ENCODE results near the gene SLC66A2. TPM values are rescaled to one million over a fixed set of nuclear protein-coding genes. Genes with fewer than 3 reads are reported as not detected.
A peak's percentile ranks its signal among the peaks of the same experiment; 100 is the strongest.

The SLC66A2 gene
- total and polyA plus RNA-seq, 12 donors, result 21.4 to 32.3 (median 25.6) TPM

DNA sequence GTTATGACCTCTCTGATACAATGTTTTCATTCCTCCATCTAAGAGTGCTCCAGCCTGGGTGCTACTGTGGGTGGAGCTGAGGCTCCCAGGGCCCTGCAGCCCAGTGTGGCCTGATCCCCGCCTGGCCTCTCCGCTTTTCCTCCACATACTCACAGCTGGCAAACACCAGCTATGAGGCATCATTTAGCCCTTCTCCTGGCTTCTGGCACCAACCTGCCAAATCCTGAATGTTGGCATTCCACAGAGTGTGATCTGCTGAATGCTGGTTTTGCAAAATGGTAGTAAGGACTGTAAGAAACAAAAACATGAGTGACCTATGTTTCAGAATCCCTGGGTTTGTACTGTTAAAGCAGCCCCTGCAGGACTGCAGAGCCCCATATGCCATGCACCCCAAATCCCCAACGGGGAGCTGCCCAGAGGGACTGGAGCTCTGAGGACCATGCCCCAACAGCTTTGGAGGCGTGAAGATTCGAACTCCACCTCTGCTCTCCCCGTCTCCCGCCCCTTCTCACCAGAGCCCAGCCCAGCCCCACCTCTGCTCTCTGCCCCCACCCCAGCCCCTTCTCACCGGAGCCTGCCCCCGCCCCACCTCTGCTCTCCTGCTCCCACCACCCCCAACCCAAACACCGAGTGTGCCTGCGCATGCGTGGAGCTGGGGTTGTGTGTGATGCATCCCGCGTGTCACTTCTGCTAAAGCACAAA is 4.2 kb downstream of the SLC66A2 start:
- TF ChIP-seq, protein P1, sequence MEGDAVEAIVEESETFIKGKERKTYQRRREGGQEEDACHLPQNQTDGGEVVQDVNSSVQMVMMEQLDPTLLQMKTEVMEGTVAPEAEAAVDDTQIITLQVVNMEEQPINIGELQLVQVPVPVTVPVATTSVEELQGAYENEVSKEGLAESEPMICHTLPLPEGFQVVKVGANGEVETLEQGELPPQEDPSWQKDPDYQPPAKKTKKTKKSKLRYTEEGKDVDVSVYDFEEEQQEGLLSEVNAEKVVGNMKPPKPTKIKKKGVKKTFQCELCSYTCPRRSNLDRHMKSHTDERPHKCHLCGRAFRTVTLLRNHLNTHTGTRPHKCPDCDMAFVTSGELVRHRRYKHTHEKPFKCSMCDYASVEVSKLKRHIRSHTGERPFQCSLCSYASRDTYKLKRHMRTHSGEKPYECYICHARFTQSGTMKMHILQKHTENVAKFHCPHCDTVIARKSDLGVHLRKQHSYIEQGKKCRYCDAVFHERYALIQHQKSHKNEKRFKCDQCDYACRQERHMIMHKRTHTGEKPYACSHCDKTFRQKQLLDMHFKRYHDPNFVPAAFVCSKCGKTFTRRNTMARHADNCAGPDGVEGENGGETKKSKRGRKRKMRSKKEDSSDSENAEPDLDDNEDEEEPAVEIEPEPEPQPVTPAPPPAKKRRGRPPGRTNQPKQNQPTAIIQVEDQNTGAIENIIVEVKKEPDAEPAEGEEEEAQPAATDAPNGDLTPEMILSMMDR (IDR thresholded peaks at IDR 0.05), result no peak
- 91 to 95% methylated on average over 14 of the region's 14 CpGs for WGBS, 2 donors
- intact Hi-C loops (cut with DNase I), result loop anchor here in 1 of 10 donors (10.0 kb wide), 1 partner anchor 88 kb away; the partner anchor contains the start of gene RBFA
- H3K27me3 ChIP-seq, result no peaks in the 10 kb centered on the region
- DNase-seq (no peak), ATAC-seq (no peak)
- peak overlapping the region in 1 of 10 donors; percentile 6 for H3K27ac ChIP-seq
- peaks cover 0 to 45% (median 11%) of the 10 kb centered on the region in 9 donors for H3K36me3 ChIP-seq
- H3K9me3 ChIP-seq, result no peaks in the 10 kb centered on the region
- H3K4me1 ChIP-seq, result peaks cover 10 to 82% (median 64%) of the 10 kb centered on the region in 9 donors
- no peak overlapping the region for H3K4me3 ChIP-seq

GRCh38 chr18:79945118-79946042 is 6.1 kb downstream of the SLC66A2 start:
- Histone ChIP-seq H3K4me1 (peaks cover 10 to 93% (median 57%) of the 10 kb centered on the region in 9 donors), H3K36me3 (peaks cover 0 to 63% (median 18%) of the 10 kb centered on the region in 9 donors), H3K27me3 (no peaks in the 10 kb centered on the region), H3K4me3 (no peak overlapping the region), H3K9me3 (no peaks in the 10 kb centered on the region), H3K27ac (no peak overlapping the region)
- WGBS, 2 donors, result 71 to 74% methylated on average over 17 of the region's 17 CpGs
- TF ChIP-seq, protein P1 (IDR thresholded peaks at IDR 0.05), result no peak
- ATAC-seq (peak in 1 of 8 donors; percentile 26), DNase-seq (no peak)
- intact Hi-C loops (cut with DNase I), result loop anchor here in 1 of 10 donors (10.0 kb wide), 1 partner anchor 89 kb away; the partner anchor contains the start of gene RBFA

- Histone ChIP-seq H3K4me3 (no peak overlapping the region), H3K27me3 (no peaks in the 10 kb centered on the region), H3K27ac (no peak overlapping the region), H3K9me3 (no peaks in the 10 kb centered on the region), H3K36me3 (peaks cover 0 to 70% (median 18%) of the 10 kb centered on the region in 9 donors), H3K4me1 (peaks cover 10 to 86% (median 52%) of the 10 kb centered on the region in 9 donors)
- 74 to 86% methylated on average over 3 of the region's 3 CpGs for WGBS, 2 donors
- intact Hi-C loops (cut with DNase I), result loop anchor here in 1 of 10 donors (10.0 kb wide), 1 partner anchor 90 kb away; the partner anchor contains the start of gene RBFA
- ATAC-seq, result no peak
- TF ChIP-seq, protein P1 (IDR thresholded peaks at IDR 0.05), result no peak
- no peak for DNase-seq
Measured at GRCh38 chr18:79944746-79945117, 6.7 kb downstream of the SLC66A2 start.

DNA sequence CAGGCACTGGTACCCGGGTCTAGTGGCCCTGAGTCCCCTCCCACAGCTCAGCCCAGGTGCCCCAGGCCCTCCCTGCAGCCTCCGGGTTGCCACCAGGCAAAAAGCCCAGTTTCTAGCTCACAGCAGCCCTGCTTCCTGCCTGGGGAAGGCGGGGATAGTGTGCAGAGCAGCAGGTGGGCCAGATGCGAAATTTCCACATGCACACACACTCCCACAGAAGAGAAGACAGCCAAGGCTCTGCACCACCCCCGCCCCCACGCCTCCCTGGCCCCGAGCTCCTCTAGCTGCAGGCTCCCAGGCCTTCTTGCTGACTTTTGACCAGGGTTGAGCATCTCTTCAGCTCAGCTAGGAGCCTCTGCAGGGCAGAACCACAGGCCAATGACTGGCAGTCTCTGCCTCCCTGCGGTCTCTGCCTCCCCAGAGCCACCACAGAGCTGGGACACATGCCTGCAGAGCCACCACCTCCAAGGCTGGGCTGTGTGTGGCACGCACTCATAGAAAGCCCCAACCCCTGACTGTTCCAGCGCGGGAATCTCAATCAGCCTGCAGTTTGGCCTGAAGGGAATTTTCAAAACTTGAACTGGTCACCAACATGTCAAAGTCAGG is 7.2 kb downstream of the SLC66A2 start:
- no peaks in the 10 kb centered on the region for H3K9me3 ChIP-seq
- peak in 4 of 8 donors; percentile 5 to 21 (median 20) for ATAC-seq
- H3K27ac ChIP-seq, result no peak overlapping the region
- 65 to 66% methylated on average over 11 of the region's 11 CpGs for WGBS, 2 donors
- intact Hi-C loops (cut with DNase I), result loop anchor here in 1 of 10 donors (10.0 kb wide), 1 partner anchor 91 kb away; the partner anchor contains the start of gene RBFA
- TF ChIP-seq, protein P1 (IDR thresholded peaks at IDR 0.05), result no peak
- DNase-seq, result no peak
- no peaks in the 10 kb centered on the region for H3K27me3 ChIP-seq
- H3K4me1 ChIP-seq, result peaks cover 12 to 84% (median 48%) of the 10 kb centered on the region in 9 donors
- H3K4me3 ChIP-seq, result no peak overlapping the region
- peaks cover 0 to 71% (median 18%) of the 10 kb centered on the region in 9 donors for H3K36me3 ChIP-seq
